MM.1S (cell line): ENCODE results near the gene SON.

ENCODE experiments used
- DNase-seq: peaks from one replicate; pipeline ENCODE4 v3.0.0-alpha.2; 2015
- H2AFZ ChIP-seq: fragments of 300-600 bp; sonication (generic); 2 replicates; pipeline ENCODE4 v1.6.0; 2016; ENCODE audit warnings: antibody characterized with exemption, low read length
- H3F3A ChIP-seq: fragments of 300-600 bp; sonication (generic); 2 replicates; pipeline ENCODE4 v1.6.1; 2016; ENCODE audit warnings: mild to moderate bottlenecking, antibody characterized with exemption, low read length, moderate library complexity, mixed read lengths; ENCODE audit not compliant: insufficient read depth
- H3K27ac ChIP-seq: fragments of 300-600 bp; sonication (generic); 2 replicates; pipeline ENCODE4 v1.5.1; 2016; ENCODE audit warnings: mild to moderate bottlenecking, low read length
- H3K27me3 ChIP-seq: fragments of 300-600 bp; sonication (generic); replicated peaks from 2 replicates; pipeline ENCODE4 v1.6.0; 2016; ENCODE audit warnings: low read length; ENCODE audit not compliant: insufficient read depth
- H3K36me3 ChIP-seq: fragments of 300-600 bp; sonication (generic); replicated peaks from 2 replicates; pipeline ENCODE4 v1.6.1; 2016; ENCODE audit warnings: mild to moderate bottlenecking, low read length, mixed read lengths; ENCODE audit not compliant: insufficient read depth
- H3K4me1 ChIP-seq: fragments of 300-600 bp; sonication (generic); 2 replicates; pipeline ENCODE4 v1.6.1; 2016; ENCODE audit warnings: low read length, mixed read lengths
- H3K4me2 ChIP-seq: fragments of 300-600 bp; sonication (generic); 2 replicates; pipeline ENCODE4 v1.6.0; 2016; ENCODE audit warnings: low read depth, low read length
- H3K4me3 ChIP-seq: fragments of 300-600 bp; sonication (generic); 2 replicates; pipeline ENCODE4 v1.5.1; 2016; ENCODE audit warnings: low read length, mixed read lengths
- H3K79me2 ChIP-seq: fragments of 300-600 bp; sonication (generic); 2 replicates; pipeline ENCODE4 v1.6.1; 2016; ENCODE audit warnings: mixed run types, low read length, mixed read lengths
- H3K9ac ChIP-seq: fragments of 300-600 bp; sonication (generic); 2 replicates; pipeline ENCODE4 v1.6.1; 2016; ENCODE audit warnings: low read length, mixed read lengths
- H3K9me2 ChIP-seq: fragments of 300-600 bp; sonication (generic); replicated peaks from 2 replicates; pipeline ENCODE4 v1.6.1; 2016; ENCODE audit warnings: mild to moderate bottlenecking, low read length, mixed read lengths; ENCODE audit not compliant: insufficient read depth
- H3K9me3 ChIP-seq: fragments of 300-600 bp; sonication (generic); replicated peaks from 2 replicates; pipeline ENCODE4 v1.6.1; 2016; ENCODE audit warnings: mild to moderate bottlenecking, low read length, mixed read lengths; ENCODE audit not compliant: insufficient read depth
- H4K20me1 ChIP-seq: fragments of 300-600 bp; sonication (generic); 2 replicates; pipeline ENCODE4 v1.6.1; 2016; ENCODE audit warnings: mild to moderate bottlenecking, low read length, moderate library complexity, mixed read lengths; ENCODE audit not compliant: insufficient read depth
- EZH2 ChIP-seq: fragments of 300-600 bp; sonication (generic); optimal IDR thresholded peaks from 2 replicates; pipeline ENCODE3; 2017; ENCODE audit warnings: low read depth, mild to moderate bottlenecking, antibody characterized with exemption, low read length, mixed read lengths
- EZH2phosphoT487 ChIP-seq: fragments of 300-600 bp; sonication (generic); IDR thresholded peaks from 2 replicates; pipeline ENCODE4 v1.6.1; 2018; ENCODE audit warnings: antibody characterized with exemption, low read length
- TF ChIP-seq, protein P1 (sequence below): fragments of 300-600 bp; sonication (generic); IDR thresholded peaks from 2 replicates; pipeline ENCODE4 v1.5.1; 2016; ENCODE audit warnings: antibody characterized with exemption, low read length, mixed read lengths

SON gene

DNA sequence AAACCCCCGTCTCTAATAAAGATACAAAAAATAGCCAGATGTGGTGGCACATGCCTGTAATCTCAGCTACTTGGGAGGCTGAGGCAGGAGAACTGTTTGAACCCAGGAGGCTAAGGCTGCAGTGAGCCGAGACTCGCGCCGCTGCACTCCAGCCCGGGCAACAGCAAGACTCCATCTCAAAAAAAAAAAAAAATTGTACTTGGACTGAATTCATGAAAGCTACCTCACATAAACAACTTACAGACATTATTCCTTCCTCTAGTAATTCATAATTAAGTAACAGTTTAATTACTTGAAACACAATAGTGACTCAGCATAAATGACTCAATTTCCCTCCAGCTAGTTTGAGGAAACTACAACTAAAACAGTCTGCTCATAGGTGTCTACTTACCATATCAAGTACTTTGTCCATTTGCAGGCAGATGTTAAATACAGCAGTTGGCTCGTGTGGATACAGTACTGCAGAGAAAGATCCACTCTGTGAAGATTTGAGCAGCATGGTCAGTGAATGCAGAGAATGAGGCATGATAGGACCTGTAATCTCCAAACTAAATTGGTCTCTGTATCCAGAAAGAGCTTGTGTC, 36.2 kb downstream of the SON start:
- peaks cover 48% of the 10 kb centered on the region for H3F3A ChIP-seq
- no peak for DNase-seq
- H3K4me3 ChIP-seq, result no peak overlapping the region
- TF ChIP-seq, protein P1, sequence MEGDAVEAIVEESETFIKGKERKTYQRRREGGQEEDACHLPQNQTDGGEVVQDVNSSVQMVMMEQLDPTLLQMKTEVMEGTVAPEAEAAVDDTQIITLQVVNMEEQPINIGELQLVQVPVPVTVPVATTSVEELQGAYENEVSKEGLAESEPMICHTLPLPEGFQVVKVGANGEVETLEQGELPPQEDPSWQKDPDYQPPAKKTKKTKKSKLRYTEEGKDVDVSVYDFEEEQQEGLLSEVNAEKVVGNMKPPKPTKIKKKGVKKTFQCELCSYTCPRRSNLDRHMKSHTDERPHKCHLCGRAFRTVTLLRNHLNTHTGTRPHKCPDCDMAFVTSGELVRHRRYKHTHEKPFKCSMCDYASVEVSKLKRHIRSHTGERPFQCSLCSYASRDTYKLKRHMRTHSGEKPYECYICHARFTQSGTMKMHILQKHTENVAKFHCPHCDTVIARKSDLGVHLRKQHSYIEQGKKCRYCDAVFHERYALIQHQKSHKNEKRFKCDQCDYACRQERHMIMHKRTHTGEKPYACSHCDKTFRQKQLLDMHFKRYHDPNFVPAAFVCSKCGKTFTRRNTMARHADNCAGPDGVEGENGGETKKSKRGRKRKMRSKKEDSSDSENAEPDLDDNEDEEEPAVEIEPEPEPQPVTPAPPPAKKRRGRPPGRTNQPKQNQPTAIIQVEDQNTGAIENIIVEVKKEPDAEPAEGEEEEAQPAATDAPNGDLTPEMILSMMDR, result no peak
- no peak for TF ChIP-seq EZH2phosphoT487
- TF ChIP-seq EZH2, result no peak
- H3K4me1 ChIP-seq, result no peaks in the 10 kb centered on the region
- no peak overlapping the region for H3K9ac ChIP-seq
- H3K27me3 ChIP-seq, result no peaks in the 10 kb centered on the region
- H4K20me1 ChIP-seq, result peaks cover 9% of the 10 kb centered on the region
- no peaks in the 10 kb centered on the region for H3K9me3 ChIP-seq
- H3K36me3 ChIP-seq, result peaks cover 19% of the 10 kb centered on the region
- H3K79me2 ChIP-seq, result peaks cover 33% of the 10 kb centered on the region
- H3K9me2 ChIP-seq, result no peaks in the 10 kb centered on the region
- no peak overlapping the region for H2AFZ ChIP-seq
- no peak overlapping the region for H3K27ac ChIP-seq
- H3K4me2 ChIP-seq, result no peak overlapping the region

DNA sequence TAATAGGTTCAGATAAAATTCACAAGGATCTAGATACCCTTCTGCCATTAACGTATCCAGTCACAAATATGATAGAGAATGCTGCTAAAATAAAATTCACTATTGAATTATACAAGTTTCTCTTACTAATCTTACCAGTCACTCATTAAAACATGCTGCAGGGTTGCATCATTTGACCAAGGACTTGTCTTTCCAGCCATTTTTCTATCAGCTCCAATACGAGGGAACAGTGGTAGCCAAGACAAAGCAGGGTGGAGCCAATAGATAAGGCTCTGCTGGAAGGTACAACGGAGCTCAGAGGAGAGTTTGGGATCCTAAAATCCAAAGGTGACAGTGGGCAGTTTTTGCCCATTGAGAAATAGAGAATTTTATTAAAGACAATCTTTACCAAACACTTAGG, 41.6 kb downstream of the SON start:
- Histone ChIP-seq H3K9me3 (no peaks in the 10 kb centered on the region), H3K4me1 (peaks cover 14% of the 10 kb centered on the region), H3K27me3 (no peaks in the 10 kb centered on the region), H3K27ac (no peak overlapping the region), H3K36me3 (peaks cover 10% of the 10 kb centered on the region; the same call in 1 of the 2 replicates), H3K4me3 (no peak overlapping the region), H3K4me2 (no peak overlapping the region), H3F3A (peaks cover 38% of the 10 kb centered on the region), H3K9ac (no peak overlapping the region), H4K20me1 (no peaks in the 10 kb centered on the region; the same call in 1 of the 2 replicates), H3K79me2 (peaks cover 45% of the 10 kb centered on the region), H3K9me2 (no peaks in the 10 kb centered on the region), H2AFZ (no peak overlapping the region)
- TF ChIP-seq EZH2phosphoT487 (no peak), EZH2 (no peak)
- DNase-seq, result no peak

DNA sequence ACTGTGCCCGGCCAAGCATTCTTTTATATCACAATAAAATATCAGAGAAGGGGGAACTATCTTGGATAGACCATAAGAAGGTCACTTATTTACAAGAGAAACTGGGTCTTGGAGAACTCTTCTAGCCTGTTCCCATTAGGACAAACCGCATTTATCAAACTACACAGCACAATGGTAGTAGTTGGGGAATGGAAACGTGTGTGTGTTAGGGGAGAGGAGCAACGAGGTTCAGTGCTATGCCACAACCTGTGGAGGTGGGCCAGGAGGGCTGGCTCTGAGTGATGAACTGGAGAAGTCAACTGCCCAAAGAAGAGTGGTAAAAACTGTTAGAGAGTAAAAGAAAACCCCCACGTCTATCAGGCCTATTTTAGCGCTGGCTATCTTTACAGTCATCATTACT, 44.1 kb downstream of the SON start:
- no peak for DNase-seq
- Histone ChIP-seq H3K36me3 (peaks cover 8% of the 10 kb centered on the region; the same call in 1 of the 2 replicates), H3K4me1 (peaks cover 14% of the 10 kb centered on the region), H3K27me3 (no peaks in the 10 kb centered on the region), H3K4me2 (peak overlapping the region; percentile 89), H3F3A (peaks cover 21% of the 10 kb centered on the region), H3K9me2 (no peaks in the 10 kb centered on the region), H4K20me1 (no peaks in the 10 kb centered on the region), H3K9me3 (no peaks in the 10 kb centered on the region), H3K4me3 (peak overlapping the region; percentile 92), H3K79me2 (peaks cover 45% of the 10 kb centered on the region), H3K27ac (no peak overlapping the region), H2AFZ (no peak overlapping the region), H3K9ac (peak overlapping the region; percentile 84; the same call in 1 of the 2 replicates)
- TF ChIP-seq EZH2phosphoT487, result no peak
- no peak for TF ChIP-seq EZH2
- TF ChIP-seq, protein P1, result no peak

DNA sequence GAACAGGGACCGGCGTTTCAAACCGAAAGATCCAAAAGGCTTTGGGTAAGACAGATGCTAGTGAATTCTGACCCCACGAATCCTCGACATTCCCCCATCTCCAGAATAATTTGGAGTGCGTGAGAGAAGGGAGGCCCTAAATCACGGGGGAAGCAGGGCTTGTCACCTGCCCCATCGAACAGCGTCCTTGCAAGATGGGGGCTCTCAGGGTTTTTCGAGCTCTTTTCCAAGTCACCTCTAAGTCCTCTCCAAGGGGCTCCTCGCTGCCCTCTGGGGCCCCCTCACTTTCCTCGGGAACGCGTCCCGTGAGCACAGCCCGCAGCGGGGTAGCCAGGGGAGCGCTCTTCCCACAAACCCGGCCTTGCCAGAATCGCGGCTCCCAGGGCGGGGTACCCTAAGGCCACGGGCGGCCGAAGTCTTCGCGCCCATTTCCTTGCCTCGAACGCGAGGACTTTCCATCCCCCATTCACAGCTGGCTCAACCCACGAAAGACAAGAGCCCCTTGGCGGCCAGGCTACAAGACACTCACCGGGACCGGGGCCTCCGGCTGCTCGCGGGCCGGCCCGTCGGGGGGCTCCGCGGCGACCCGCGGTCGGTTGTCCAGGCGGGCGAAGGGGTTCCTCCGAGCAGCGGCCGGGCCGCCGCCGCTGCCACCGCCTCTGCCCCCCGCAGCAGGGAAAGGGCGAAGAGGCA, 45.1 kb downstream of the SON start:
- Histone ChIP-seq H3K4me3 (peak overlapping the region; percentile 92), H3K27me3 (no peaks in the 10 kb centered on the region), H2AFZ (peak overlapping the region; percentile 50), H3K9ac (peak overlapping the region; percentile 84), H3K27ac (peak overlapping the region; percentile 50; the same call in 1 of the 2 replicates), H3K9me2 (no peaks in the 10 kb centered on the region), H3K79me2 (peaks cover 45% of the 10 kb centered on the region), H3K9me3 (no peaks in the 10 kb centered on the region), H4K20me1 (no peaks in the 10 kb centered on the region), H3K4me2 (peak overlapping the region; percentile 89), H3K4me1 (peaks cover 14% of the 10 kb centered on the region), H3F3A (peaks cover 14% of the 10 kb centered on the region), H3K36me3 (peaks cover 8% of the 10 kb centered on the region; the same call in 1 of the 2 replicates)
- TF ChIP-seq, protein P1, result no peak
- TF ChIP-seq EZH2phosphoT487 (no peak), EZH2 (no peak)
- peak; percentile 58 for DNase-seq
